AG09309 (cell line): ENCODE results near the gene GJC2.

ENCODE experiments used
- DNase-seq: peaks from one replicate; pipeline ENCODE4 v3.0.0-alpha.2; 2010; ENCODE audit warnings: low read depth
- H3K4me3 ChIP-seq: 2 replicates; pipeline ENCODE4 v1.5.1; 2011; ENCODE audit warnings: mild to moderate bottlenecking, low read depth, low read length, moderate library complexity; ENCODE audit not compliant: control insufficient read depth
- CTCF ChIP-seq: IDR thresholded peaks from 2 replicates; pipeline ENCODE4 v1.5.1; 2011; ENCODE audit warnings: mild to moderate bottlenecking, low read depth, low read length, inconsistent platforms; ENCODE audit not compliant: insufficient read depth, control insufficient read depth; ENCODE audit errors: missing control alignments

GJC2 gene

GRCh38 chr1:228123505-228123904 lies 26.2 kb upstream of the GJC2 start:
- no peak overlapping the region for H3K4me3 ChIP-seq
- DNase-seq, result no peak
- TF ChIP-seq CTCF, result no peak

- no peak overlapping the region for H3K4me3 ChIP-seq
- TF ChIP-seq CTCF, result no peak
- no peak for DNase-seq
These were observed 24.5 kb upstream of the GJC2 start for GRCh38 chr1:228125185-228125584.

- no peak for DNase-seq
- TF ChIP-seq CTCF, result no peak
- H3K4me3 ChIP-seq, result no peak overlapping the region
These were observed 18.0 kb upstream of the GJC2 start for GRCh38 chr1:228131766-228132165.

- no peak for DNase-seq
- TF ChIP-seq CTCF, result no peak
- no peak overlapping the region for H3K4me3 ChIP-seq
These were observed 15.1 kb upstream of the GJC2 start for GRCh38 chr1:228134591-228134990.

- H3K4me3 ChIP-seq, result no peak overlapping the region
- DNase-seq, result no peak
- no peak for TF ChIP-seq CTCF
These were observed 12.8 kb upstream of the GJC2 start for GRCh38 chr1:228136901-228137300.

- no peak for TF ChIP-seq CTCF
These were observed 10.3 kb upstream of the GJC2 start for GRCh38 chr1:228139406-228139930.

More at GRCh38 chr1:228139406-228139930, 10.3 kb upstream of the GJC2 start:
- H3K4me3 ChIP-seq, result peak overlapping the region; percentile 98
- DNase-seq, result no peak
